ENCODE data around the gene OR1J4. TPM values are rescaled to one million over a fixed set of nuclear protein-coding genes. Genes with fewer than 3 reads are reported as not detected.
"Not testable (repeated sequence)": the region's sequence is repeated elsewhere in the genome, so short reads cannot be mapped to it uniquely, and the experiment has no call there.

Gene OR1J4
- polyA plus RNA-seq, 1 donor from 2014 or later: not detected

GRCh38 chr9:122526602-122527001 is 7.7 kb downstream of the OR1J4 start:
- H3K4me3 ChIP-seq (ENCODE audit: low read length): no peak overlapping the region
- H4K20me1 ChIP-seq (ENCODE audit: insufficient read depth): no peaks in the 10 kb centered on the region
- no peak overlapping the region for H3K27ac ChIP-seq (ENCODE audit: low read length)
- H3K4me2 ChIP-seq (ENCODE audit: low read length): no peak overlapping the region
- H2AFZ ChIP-seq (ENCODE audit: low read depth, low read length): no peak overlapping the region
- H3K36me3 ChIP-seq (ENCODE audit: insufficient read depth, low read length): no peaks in the 10 kb centered on the region
- TF ChIP-seq EZH2 (IDR thresholded peaks at IDR 0.05; ENCODE audit: borderline replicate concordance, insufficient read depth, low read length, poor library complexity, severe bottlenecking): no peak
- no peak for TF ChIP-seq RAD21 (conservative IDR thresholded peaks at IDR 0.05)
- TF ChIP-seq REST (IDR thresholded peaks at IDR 0.05; ENCODE audit: borderline replicate concordance): no peak
- TF ChIP-seq MXI1 (conservative IDR thresholded peaks at IDR 0.05; ENCODE audit: poor library complexity, severe bottlenecking): no peak
- no peak for TF ChIP-seq EP300 (conservative IDR thresholded peaks at IDR 0.05; ENCODE audit: poor library complexity, severe bottlenecking)
- TF ChIP-seq TAF1 (IDR thresholded peaks at IDR 0.05; ENCODE audit: low read depth): no peak
- no peak for TF ChIP-seq CTCF (IDR thresholded peaks at IDR 0.05; ENCODE audit: poor library complexity, severe bottlenecking)
- no peak for TF ChIP-seq SMC3 (conservative IDR thresholded peaks at IDR 0.05; ENCODE audit: poor library complexity)
- TF ChIP-seq POLR2AphosphoS5 (IDR thresholded peaks at IDR 0.05): no peak
- no peaks in the 10 kb centered on the region for H3K79me2 ChIP-seq (replicated peaks; ENCODE audit: insufficient read depth, low read length)
- H3K27me3 ChIP-seq (ENCODE audit: insufficient read depth, low read depth, low read length): no peaks in the 10 kb centered on the region
- H3K9me2 ChIP-seq (ENCODE audit: insufficient read depth, low read length): no peaks in the 10 kb centered on the region
- H3F3A ChIP-seq (ENCODE audit: insufficient read depth, low read length, poor library complexity, severe bottlenecking): no peaks in the 10 kb centered on the region
- H3K9ac ChIP-seq (ENCODE audit: low read length): no peak overlapping the region
- H3K9me3 ChIP-seq (ENCODE audit: low read length): peaks cover 3% of the 10 kb centered on the region

GRCh38 chr9:122527193-122527592 is 8.3 kb downstream of the OR1J4 start, which contains the start of gene OR1N1:
Gene OR1N1, minus strand, starts transcription at chr9:122527293. Its CDS starts 0 bp downstream, at chr9:122527293.
- Histone ChIP-seq H3K79me2 (replicated peaks; ENCODE audit: insufficient read depth, low read length) (no peaks in the 10 kb centered on the region), H3K4me3 (ENCODE audit: low read length) (no peak within 1 kb of the TSS), H3K4me2 (ENCODE audit: low read length) (no peak within 1 kb of the TSS), H3K27ac (ENCODE audit: low read length) (no peak within 1 kb of the TSS), H3K36me3 (ENCODE audit: insufficient read depth, low read length) (no peaks in the 10 kb centered on the region), H3K9ac (ENCODE audit: low read length) (no peak within 1 kb of the TSS), H4K20me1 (ENCODE audit: insufficient read depth) (no peaks in the 10 kb centered on the region), H3K9me3 (ENCODE audit: low read length) (peaks cover 3% of the 10 kb centered on the region), H3K27me3 (ENCODE audit: insufficient read depth, low read depth, low read length) (no peaks in the 10 kb centered on the region), H3F3A (ENCODE audit: insufficient read depth, low read length, poor library complexity, severe bottlenecking) (no peaks in the 10 kb centered on the region), H3K9me2 (ENCODE audit: insufficient read depth, low read length) (no peaks in the 10 kb centered on the region), H2AFZ (ENCODE audit: low read depth, low read length) (no peak within 1 kb of the TSS)
- TF ChIP-seq REST (IDR thresholded peaks at IDR 0.05; ENCODE audit: borderline replicate concordance) (no peak), EZH2 (IDR thresholded peaks at IDR 0.05; ENCODE audit: borderline replicate concordance, insufficient read depth, low read length, poor library complexity, severe bottlenecking) (no peak), MXI1 (conservative IDR thresholded peaks at IDR 0.05; ENCODE audit: poor library complexity, severe bottlenecking) (no peak), EP300 (conservative IDR thresholded peaks at IDR 0.05; ENCODE audit: poor library complexity, severe bottlenecking) (no peak), TAF1 (IDR thresholded peaks at IDR 0.05; ENCODE audit: low read depth) (no peak), SMC3 (conservative IDR thresholded peaks at IDR 0.05; ENCODE audit: poor library complexity) (no peak), RAD21 (conservative IDR thresholded peaks at IDR 0.05) (no peak), POLR2AphosphoS5 (IDR thresholded peaks at IDR 0.05) (no peak), CTCF (IDR thresholded peaks at IDR 0.05; ENCODE audit: poor library complexity, severe bottlenecking) (no peak)

- not testable (repeated sequence) for H4K20me1 ChIP-seq (ENCODE audit: insufficient read depth); H3K9me2 ChIP-seq (ENCODE audit: insufficient read depth, low read length); H3K9ac ChIP-seq (ENCODE audit: low read length); H3K4me2 ChIP-seq (ENCODE audit: low read length); H2AFZ ChIP-seq (ENCODE audit: low read depth, low read length); H3K9me3 ChIP-seq (ENCODE audit: low read length); H3F3A ChIP-seq (ENCODE audit: insufficient read depth, low read length, poor library complexity, severe bottlenecking); H3K79me2 ChIP-seq (replicated peaks; ENCODE audit: insufficient read depth, low read length); H3K36me3 ChIP-seq (ENCODE audit: insufficient read depth, low read length); H3K27ac ChIP-seq (ENCODE audit: low read length); H3K4me3 ChIP-seq (ENCODE audit: low read length); H3K27me3 ChIP-seq (ENCODE audit: insufficient read depth, low read depth, low read length)
Observed at GRCh38 chr9:122531157-122531556, 12.2 kb downstream of the OR1J4 start.

Data from neural cell (in vitro differentiated cells).